K562 (cell line): ENCODE results near the gene CYP11A1. TPM values are rescaled to one million over a fixed set of nuclear protein-coding genes. Genes with fewer than 3 reads are reported as not detected.

Experiments used
- ATAC-seq: fragments of 200-7000 bp; cut with Tn5 transposase; 3 replicates; pipeline ENCODE4 v1.9.1; 2020; ENCODE audit warnings: moderate library complexity
- Bru-seq: library from RNA; stranded (reverse); fragments of 400-500 nt; gene quantifications from one replicate; lab custom pipeline; 2021; lab: Mats Ljungman, UMichigan
- BruChase-seq, 2 experiments: library from RNA; stranded (reverse); fragments of 400-500 nt; gene quantifications; one replicate each; lab custom pipeline; 2021; lab: Mats Ljungman, UMichigan
- BruUV-seq: library from RNA; stranded (reverse); fragments of 400-500 nt; replicated peaks from 2 replicates; lab custom pipeline; 2021; lab: Mats Ljungman, UMichigan
- CTCF ChIA-PET: fragments of 300-600 bp; formaldehyde crosslinking; extraction: SDS; loops from one replicate; lab custom pipeline; 2021; ENCODE audit warnings: low intra/inter-chr PET ratio; lab: Yijun Ruan, JAX
- POLR2A ChIA-PET: fragments of 300-600, 350-650 bp; sonication (Branson Sonifier 250); formaldehyde crosslinking; extraction: SDS; loops from one replicate; lab custom pipeline; 2021; ENCODE audit warnings: antibody characterized with exemption, inconsistent platforms; lab: Yijun Ruan, JAX
- DNase-seq, 4 experiments: peaks; one replicate each; pipeline versions ENCODE4 v3.0.0 to v3.0.0-alpha.2; 2011 to 2018; ENCODE audit warnings: low spot score in 3 of 4, mixed read lengths in 3 of 4; ENCODE audit errors: extremely low read depth in 1 of 4
- FAIRE-seq: peaks from 2 replicates; lab custom pipeline; 2011; peaks lifted over from hg19 to GRCh38; lab: Jason Lieb, UNC
- H2AFZ ChIP-seq: 2 replicates; pipeline ENCODE4 v1.6.0; 2011; ENCODE audit warnings: low read depth, low read length, control low read depth, inconsistent platforms
- H3K27ac ChIP-seq: fragments of 200-600 bp; 3 replicates; pipeline ENCODE4 v1.8.0; 2011; ENCODE audit warnings: low read depth, mild to moderate bottlenecking, control low read depth, inconsistent platforms, low read length, moderate library complexity, mixed read lengths; ENCODE audit errors: extremely low read depth
- H3K27me3 ChIP-seq, 2 experiments: fragments of 300-600 bp in 1 of 2; 2 replicates in 1 of 2; 3 replicates in 1 of 2; pipeline versions ENCODE4 v1.6.0 to v1.8.0; 2011; ENCODE audit warnings: inconsistent platforms in 2 of 2, low read length in 2 of 2, mild to moderate bottlenecking in 1 of 2, mixed read lengths in 1 of 2, moderate library complexity in 1 of 2; ENCODE audit not compliant: control insufficient read depth in 2 of 2, insufficient read depth in 2 of 2
- H3K36me3 ChIP-seq: fragments of 300-600 bp; 3 replicates; pipeline ENCODE4 v1.8.0; 2011; ENCODE audit warnings: mild to moderate bottlenecking, low read length, inconsistent platforms; ENCODE audit not compliant: control insufficient read depth, insufficient read depth
- H3K4me1 ChIP-seq, 2 experiments: fragments of 200-600 bp in 1 of 2; replicated peaks in 1 of 2; 2 replicates in 1 of 2; 3 replicates in 1 of 2; pipeline versions ENCODE4 v1.5.1 to v1.8.0; 2011; ENCODE audit warnings: inconsistent platforms in 2 of 2, low read length in 2 of 2, mild to moderate bottlenecking in 1 of 2, mixed read lengths in 1 of 2, moderate library complexity in 1 of 2; ENCODE audit not compliant: control insufficient read depth in 2 of 2, insufficient read depth in 2 of 2
- H3K4me2 ChIP-seq: 2 replicates; pipeline ENCODE4 v1.6.1; 2011; ENCODE audit warnings: low read length, control low read depth, inconsistent platforms, mixed read lengths; ENCODE audit not compliant: insufficient read depth
- H3K4me3 ChIP-seq: fragments of 200-600 bp; sonication (generic), shearing (Covaris generic); 2 replicates; pipeline ENCODE4 v1.5.1; 2016; ENCODE audit warnings: control low read depth, inconsistent platforms
- H3K79me2 ChIP-seq: fragments of 200-600 bp; 3 replicates; pipeline ENCODE4 v1.8.0; 2011; ENCODE audit warnings: low read length, inconsistent platforms; ENCODE audit not compliant: control insufficient read depth, insufficient read depth
- H3K9ac ChIP-seq, 2 experiments: 2 replicates each; pipeline versions ENCODE4 v1.6.0 to v1.6.1; 2011; ENCODE audit warnings: low read depth in 2 of 2, low read length in 2 of 2, control low read depth in 1 of 2, inconsistent platforms in 1 of 2, mild to moderate bottlenecking in 1 of 2, mixed read lengths in 1 of 2; ENCODE audit not compliant: insufficient read depth in 1 of 2
- H3K9me1 ChIP-seq: one replicate; pipeline ENCODE4 v1.6.0; 2011; ENCODE audit warnings: inconsistent platforms, mild to moderate bottlenecking, low read length, moderate library complexity; ENCODE audit not compliant: control insufficient read depth, insufficient read depth
- H3K9me3 ChIP-seq: replicated peaks from 2 replicates; pipeline ENCODE4 v1.5.1; 2011; ENCODE audit warnings: low read depth, low read length, inconsistent platforms; ENCODE audit not compliant: control insufficient read depth, insufficient read depth
- H4K20me1 ChIP-seq: replicated peaks from 2 replicates; pipeline ENCODE4 v1.6.1; 2011; ENCODE audit warnings: low read length, inconsistent platforms, mixed read lengths; ENCODE audit not compliant: control insufficient read depth, insufficient read depth
- SETDB1 ChIP-seq: IDR thresholded peaks from one replicate; pipeline ENCODE4 v1.6.1; 2012; ENCODE audit warnings: low read length, control low read depth, inconsistent platforms
- WGBS: fragments of 100-300 bp; shearing (Covaris generic); methylation state at CpG from one replicate; pipeline ENCODE4 v1.1.6; 2016; ENCODE audit warnings: low coverage, mixed read lengths; ENCODE audit not compliant: insufficient coverage; ENCODE audit errors: missing lambda C conversion rate; 5-methylcytosine and 5-hydroxymethylcytosine counted together
- in situ Hi-C: fragments of 300-500 bp; cut with MboI; formaldehyde crosslinking; loops from 4 replicates; pipeline ENCODE4 v1.15.0; 2018; ENCODE audit warnings: inconsistent platforms, mixed read lengths
- intact Hi-C: fragments of 100-400 bp; cut with micrococcal nuclease; formaldehyde crosslinking; loops from 2 replicates; pipeline ENCODE4 v1.14.2; 2022
- long read RNA-seq, 3 experiments: library from polyadenylated mRNA in 2 of 3; library from RNA in 1 of 3; unstranded in 2 of 3; stranded (forward) in 1 of 3; transcript quantifications; one replicate each; pipeline ENCODE4 v2.0.0, GENCODE V29; 2019 to 2022
- polyA minus RNA-seq, 3 experiments: library from RNA; depleted of rRNA, polyadenylated mRNA; stranded (reverse); fragments of >200 nt; gene quantifications; 2 replicates each; pipeline ENCODE4 v1.2.3, GENCODE V29; 2011
- polyA plus RNA-seq, 8 experiments: library from polyadenylated mRNA; depleted of rRNA in 4 of 8; stranded (reverse) in 5 of 8; unstranded in 3 of 8; fragments of >200 nt; fragmentation: Nextera tagmentation in 2 of 8; fragmentation: Illumina TruSeq in 1 of 8; extraction: Ambion mirVana in 2 of 8; extraction: Trizol in 1 of 8; gene quantifications; 2 replicates each; pipeline versions ENCODE4 v1.2.1 to v1.2.3, GENCODE V29; 2011 to 2014; ENCODE audit warnings: inconsistent platforms in 1 of 8, missing spikeins in 1 of 8
- total RNA-seq, 7 experiments: library from RNA; depleted of rRNA in 6 of 7; stranded (reverse); fragments of >200 nt in 6 of 7; fragmentation: Illumina TruSeq in 2 of 7; extraction: Trizol in 2 of 7; gene quantifications; 2 replicates each; pipeline versions ENCODE4 v1.2.1 to v1.2.3, GENCODE V29; 2011 to 2021; ENCODE audit warnings: low replicate concordance in 1 of 7

Gene CYP11A1
- total RNA-seq (2011; cell fraction: chromatin; rRNA removed; ENCODE audit: low replicate concordance) = 0.21 TPM in 1 of 2 replicates, not detected in the other
- not detected in 2 replicates for total RNA-seq (2011; cell fraction: nucleolus; rRNA removed)
- not detected in 2 replicates for total RNA-seq (2011; cell fraction: nucleoplasm; rRNA removed)
- total RNA-seq (2014; rRNA removed) (0.12 TPM in 1 of 2 replicates, not detected in the other), total RNA-seq (2014; rRNA removed; fragmentation: Illumina TruSeq; extraction: Trizol) (not detected in 2 replicates), total RNA-seq (2015; rRNA removed; fragmentation: Illumina TruSeq; extraction: Trizol) (not detected in 2 replicates), total RNA-seq (2021) (0.16 and 0.25 TPM in 2 replicates), polyA plus RNA-seq (2011; rRNA removed) (0.23 and 0.24 TPM in 2 replicates), polyA plus RNA-seq (2014; fragmentation: Illumina TruSeq; extraction: Trizol) (0.06 TPM in 1 of 2 replicates, not detected in the other), polyA plus RNA-seq (2014; fragmentation: Nextera tagmentation; extraction: Ambion mirVana) (under 1 TPM; 0.06 to 0.10 TPM), polyA plus RNA-seq (2014; rRNA removed) (not detected in 2 replicates), polyA minus RNA-seq (2011; rRNA and poly(A)+ RNA removed) (0.35 TPM in 1 of 2 replicates, not detected in the other), Bru-seq, nascent RNA (percentile 14 among the genes with signal in this experiment), BruChase-seq, experiment 1, labeled RNA remaining after a 2-hour chase (percentile 23 among the genes with signal in this experiment), BruChase-seq, experiment 2, labeled RNA remaining after a 6-hour chase (percentile 26 among the genes with signal in this experiment)
- polyA plus RNA-seq (2011; cell fraction: cytosol; rRNA removed) = 0.07 and 0.37 TPM in 2 replicates
- 0.08 and 0.61 TPM in 2 replicates for polyA plus RNA-seq (2011; cell fraction: nucleus; rRNA removed)
- 0.22 and 1.5 TPM in 2 replicates for polyA plus RNA-seq (2012)
- 0.38 TPM in 1 of 2 replicates, not detected in the other for polyA minus RNA-seq (2011; cell fraction: cytosol; rRNA and poly(A)+ RNA removed)
- polyA minus RNA-seq (2011; cell fraction: nucleus; rRNA and poly(A)+ RNA removed) = not detected in 2 replicates
- long read RNA-seq, experiment 1 = 0 reads
- long read RNA-seq, experiment 2, partial matches to known transcripts = 1 of 1 reads
- long read RNA-seq, experiment 2, other reads (novel, unspliced or antisense) = 0 of 1 reads
- long read RNA-seq, experiment 3 = 0 reads

- WGBS = 15% methylated on average over 11 of the region's 12 CpGs
- H3K27ac ChIP-seq = no peak within 1 kb of the TSS
- H3K79me2 ChIP-seq = no peaks in the 10 kb centered on the region
These were observed at the start of gene CYP11A1 for GRCh38 chr15:74367296-74367854. Gene CYP11A1, minus strand, starts transcription at chr15:74367646. Its CDS starts 61 bp downstream, at chr15:74367585.

More at GRCh38 chr15:74367296-74367854, at the start of gene CYP11A1:
- Histone ChIP-seq H3K9me3 (no peaks in the 10 kb centered on the region), H3K27me3 (peaks cover 14 to 18% of the 10 kb centered on the region in 2 experiments; a peak in 3 of 5 replicates), H4K20me1 (no peaks in the 10 kb centered on the region), H3K36me3 (no peaks in the 10 kb centered on the region), H3K9me1 (no peaks in the 10 kb centered on the region), H2AFZ (no peak within 1 kb of the TSS), H3K4me3 (no peak within 1 kb of the TSS), H3K9ac (peak within 1 kb of the TSS in 1 of 2 experiments; percentile 65; a peak in 1 of 4 replicates), H3K4me2 (no peak within 1 kb of the TSS), H3K4me1 (peaks cover 14% of the 10 kb centered on the region in 2 experiments; a peak in 4 of 5 replicates)
- no peak for TF ChIP-seq SETDB1
- no TSS peak for BruUV-seq
- in situ Hi-C loops = no loop called here
- intact Hi-C loops = no loop called here
- CTCF ChIA-PET = no interaction called here
- no peak for ATAC-seq
- POLR2A ChIA-PET = no interaction called here
- no peak for DNase-seq
- no peak for FAIRE-seq
